Measurements from ENCODE around the gene MOV10.

GRCh38 chr1:112689196-112689841 is 14.9 kb downstream of the MOV10 start:
- TF ChIP-seq POLR2AphosphoS5 (IDR thresholded peaks at IDR 0.05; ENCODE audit: low read depth), result no peak
- TF ChIP-seq CTCF (IDR thresholded peaks at IDR 0.05; ENCODE audit: insufficient read depth, low read length), result no peak

Data from HL-60 (cell line).